AG09319 (cell line): Measurements from ENCODE around the gene CBL.

ENCODE experiments used
- DNase-seq: peaks from one replicate; pipeline ENCODE4 v3.0.0-alpha.2; 2010; ENCODE audit warnings: low read depth; ENCODE audit errors: extremely low read depth
- TF ChIP-seq, protein P1 (sequence below): IDR thresholded peaks from 2 replicates; pipeline ENCODE4 v1.5.1; 2011; ENCODE audit warnings: low read depth, mild to moderate bottlenecking, inconsistent platforms, low read length, moderate library complexity

Gene CBL

DNA sequence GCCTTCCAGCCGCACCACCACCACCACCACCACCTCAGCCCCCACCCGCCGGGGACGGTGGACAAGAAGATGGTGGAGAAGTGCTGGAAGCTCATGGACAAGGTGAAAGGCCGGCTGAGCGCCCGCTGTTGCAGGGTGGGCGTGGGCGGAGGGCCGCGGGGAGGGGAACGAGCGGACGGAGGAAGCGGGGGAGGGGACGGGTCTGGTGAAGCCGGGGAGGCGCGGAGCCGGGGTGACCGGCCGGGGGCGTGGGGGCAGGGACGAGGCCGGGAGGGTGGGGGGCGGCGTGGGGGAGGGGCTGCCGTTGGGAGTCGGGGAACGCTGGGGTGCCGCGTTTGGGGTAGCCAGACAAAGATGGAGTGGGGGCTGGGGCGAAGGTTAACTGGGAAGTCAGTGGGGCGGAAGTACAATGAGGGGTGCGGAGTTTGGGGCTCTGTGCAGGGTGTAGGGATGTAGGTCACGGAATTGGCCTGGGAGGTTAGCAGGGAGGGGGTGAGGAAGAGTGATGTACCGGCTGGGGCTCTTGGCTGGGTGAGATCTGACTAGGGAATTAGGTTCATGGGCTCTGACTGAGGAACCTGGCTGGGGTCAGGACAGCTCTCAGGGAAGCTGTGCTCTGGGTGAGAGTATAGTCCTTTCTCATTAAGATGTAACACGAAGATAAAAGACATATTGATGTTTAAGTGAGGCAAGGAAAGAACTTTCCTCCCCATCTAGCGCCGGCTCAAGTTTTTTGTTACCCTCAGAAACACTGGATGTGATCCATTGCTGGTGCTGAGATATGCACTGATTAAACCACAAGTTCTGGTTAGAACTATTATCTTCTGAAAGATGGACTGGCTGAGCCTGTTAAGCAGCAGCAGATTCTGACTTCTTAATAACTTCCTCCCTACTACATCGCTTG, 624 bp downstream of the CBL start:
- DNase-seq = no peak
- TF ChIP-seq, protein P1, sequence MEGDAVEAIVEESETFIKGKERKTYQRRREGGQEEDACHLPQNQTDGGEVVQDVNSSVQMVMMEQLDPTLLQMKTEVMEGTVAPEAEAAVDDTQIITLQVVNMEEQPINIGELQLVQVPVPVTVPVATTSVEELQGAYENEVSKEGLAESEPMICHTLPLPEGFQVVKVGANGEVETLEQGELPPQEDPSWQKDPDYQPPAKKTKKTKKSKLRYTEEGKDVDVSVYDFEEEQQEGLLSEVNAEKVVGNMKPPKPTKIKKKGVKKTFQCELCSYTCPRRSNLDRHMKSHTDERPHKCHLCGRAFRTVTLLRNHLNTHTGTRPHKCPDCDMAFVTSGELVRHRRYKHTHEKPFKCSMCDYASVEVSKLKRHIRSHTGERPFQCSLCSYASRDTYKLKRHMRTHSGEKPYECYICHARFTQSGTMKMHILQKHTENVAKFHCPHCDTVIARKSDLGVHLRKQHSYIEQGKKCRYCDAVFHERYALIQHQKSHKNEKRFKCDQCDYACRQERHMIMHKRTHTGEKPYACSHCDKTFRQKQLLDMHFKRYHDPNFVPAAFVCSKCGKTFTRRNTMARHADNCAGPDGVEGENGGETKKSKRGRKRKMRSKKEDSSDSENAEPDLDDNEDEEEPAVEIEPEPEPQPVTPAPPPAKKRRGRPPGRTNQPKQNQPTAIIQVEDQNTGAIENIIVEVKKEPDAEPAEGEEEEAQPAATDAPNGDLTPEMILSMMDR = no peak

DNA sequence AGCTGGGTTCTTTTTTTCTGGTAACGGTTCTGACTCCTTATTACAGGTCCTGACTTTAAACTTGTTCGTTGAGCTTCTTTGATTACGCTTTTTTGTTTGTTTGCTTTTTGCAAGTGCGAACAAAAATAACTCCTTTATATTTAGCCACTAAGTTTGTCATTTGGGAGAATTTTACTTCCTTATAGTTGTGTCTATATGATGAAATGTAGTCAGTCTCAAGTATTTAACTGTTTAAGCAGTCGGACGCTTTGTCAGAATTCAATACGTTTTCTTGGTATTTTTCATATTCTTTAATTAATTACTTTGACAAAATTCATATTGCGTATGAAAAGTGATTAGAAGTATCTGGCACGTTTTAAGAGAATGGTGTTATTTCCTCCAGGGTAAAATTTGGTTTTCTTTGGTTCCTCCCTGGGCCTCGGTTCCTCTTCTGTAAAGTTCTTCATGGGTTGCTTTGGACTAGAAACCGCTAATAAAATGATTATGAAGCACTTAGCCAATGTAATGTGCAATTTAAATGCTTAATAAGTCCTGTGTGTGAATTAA, 1.3 kb downstream of the CBL start:
- TF ChIP-seq, protein P1 = no peak
- no peak for DNase-seq

DNA sequence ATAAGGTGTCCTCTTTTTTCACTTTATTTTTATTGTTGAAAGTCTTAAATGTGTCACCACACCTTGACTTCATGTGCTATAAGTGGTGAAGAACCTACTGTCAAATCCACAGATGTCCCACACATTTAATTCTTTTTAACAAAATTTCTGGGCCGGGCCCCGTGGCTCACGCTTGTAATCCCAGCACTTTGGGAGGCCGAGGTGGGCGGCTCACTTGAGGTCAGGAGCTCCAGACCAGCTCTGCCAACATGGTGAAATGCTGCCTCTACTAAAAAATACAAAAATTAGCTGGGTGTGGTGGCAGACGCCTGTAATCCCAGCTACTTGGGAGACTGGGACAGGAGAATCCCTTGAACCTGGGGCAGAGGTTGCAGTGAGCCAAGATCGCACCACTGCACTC, 3.0 kb downstream of the CBL start:
- TF ChIP-seq, protein P1 = no peak
- DNase-seq = no peak

DNA sequence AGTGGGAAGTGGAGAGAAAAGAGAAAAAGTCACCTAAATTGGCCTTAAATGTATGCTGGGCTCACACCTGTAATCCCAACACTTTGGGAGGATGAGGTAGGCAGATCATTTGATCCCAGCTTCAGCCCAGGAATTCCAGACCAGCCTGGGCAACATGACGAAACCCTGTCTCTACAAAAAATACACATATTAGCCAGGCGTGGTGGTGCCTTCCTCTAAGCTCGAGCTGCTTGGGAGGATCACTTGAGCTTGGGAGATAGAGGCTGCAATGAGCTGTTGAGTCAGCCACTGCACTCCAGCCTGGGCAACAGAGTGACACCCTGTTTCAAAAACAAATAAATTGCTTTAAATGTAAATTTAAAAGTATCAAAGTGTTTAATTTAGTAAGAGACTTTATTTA, 3.9 kb downstream of the CBL start:
- TF ChIP-seq, protein P1 = no peak
- no peak for DNase-seq

DNA sequence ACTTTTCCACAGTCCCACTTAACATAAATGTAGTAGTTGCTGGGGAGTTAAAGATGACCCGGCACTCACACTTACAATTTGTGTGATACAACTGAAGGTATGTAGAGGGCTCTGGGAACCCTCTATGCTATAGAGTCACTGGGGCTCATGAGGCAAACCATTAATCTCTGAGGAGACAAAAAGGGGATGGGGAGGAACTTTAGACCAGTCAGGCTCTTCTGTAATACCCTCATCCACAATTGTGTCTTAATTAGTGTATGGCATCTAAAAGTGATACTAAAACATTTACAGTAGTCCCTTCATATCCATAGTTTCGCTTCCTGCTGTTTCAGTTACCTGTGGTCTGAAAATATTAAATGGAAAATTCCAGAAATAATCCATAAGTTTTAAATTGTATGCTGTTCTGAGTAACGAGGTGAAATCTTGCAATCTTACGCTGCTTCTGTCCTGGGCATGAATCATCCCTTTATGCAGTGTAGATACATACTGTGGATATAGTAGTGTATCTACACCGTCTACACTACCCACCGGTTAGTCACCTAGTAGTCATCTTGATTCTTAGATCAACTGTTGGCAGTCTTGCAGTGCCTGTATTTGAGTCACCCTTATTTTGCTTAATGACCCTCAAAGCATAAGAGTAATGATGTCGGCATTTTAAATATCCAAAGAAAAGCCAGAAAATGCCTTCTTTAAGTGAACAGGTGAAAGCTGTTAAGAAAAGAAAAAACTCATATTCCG, 12.2 kb downstream of the CBL start:
- DNase-seq = peak; percentile 44
- TF ChIP-seq, protein P1 = no peak

DNA sequence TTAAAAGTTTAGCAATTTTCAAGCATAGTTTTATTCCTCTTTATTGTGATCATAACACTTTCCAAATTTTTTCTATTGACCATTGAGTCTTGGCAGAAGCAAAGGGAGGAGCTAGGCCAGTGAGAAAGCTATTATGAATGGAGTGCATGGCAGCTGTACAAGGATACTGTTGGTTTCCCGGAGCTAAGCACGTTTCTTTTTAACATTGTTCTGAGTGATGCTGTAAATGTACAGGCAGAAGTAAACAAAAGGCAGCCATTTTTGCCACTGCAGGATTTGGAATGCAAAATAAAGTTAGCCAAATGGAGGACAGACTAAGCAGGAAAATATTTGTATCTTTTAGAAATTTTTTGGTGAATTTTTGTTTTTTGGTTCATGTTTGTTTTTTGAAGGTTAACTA, 16.2 kb downstream of the CBL start:
- DNase-seq = peak; percentile 12

More for the DNA sequence above, 16.2 kb downstream of the CBL start:
- TF ChIP-seq, protein P1 = no peak
